Trophoblast cell (in vitro differentiated cells and primary cell): ENCODE data around the gene H6PD.

Experiments
- DNase-seq, 2 donors: peaks; one replicate each; pipeline ENCODE4 v3.0.0-alpha.2; 2016
- H2AFZ ChIP-seq: 2 replicates; pipeline ENCODE4 v1.6.1; 2013; ENCODE audit warnings: low read length, moderate library complexity, mild to moderate bottlenecking; ENCODE audit not compliant: insufficient read depth, poor library complexity
- H2AK5ac ChIP-seq: 2 replicates; pipeline ENCODE4 v1.6.1; 2013; ENCODE audit warnings: mild to moderate bottlenecking, low read length
- H2BK120ac ChIP-seq: 2 replicates; pipeline ENCODE4 v1.6.1; 2013; ENCODE audit warnings: low read length, mild to moderate bottlenecking, moderate library complexity; ENCODE audit not compliant: insufficient read depth, poor library complexity
- H2BK12ac ChIP-seq: 2 replicates; pipeline ENCODE4 v1.6.1; 2013; ENCODE audit warnings: mild to moderate bottlenecking, low read length, moderate library complexity
- H2BK5ac ChIP-seq: 2 replicates; pipeline ENCODE4 v1.6.1; 2013; ENCODE audit warnings: low read length, low read depth, moderate library complexity, mild to moderate bottlenecking; ENCODE audit not compliant: poor library complexity
- H3K14ac ChIP-seq: 2 replicates; pipeline ENCODE4 v1.6.1; 2013; ENCODE audit warnings: mild to moderate bottlenecking, low read length
- H3K18ac ChIP-seq: 2 replicates; pipeline ENCODE4 v1.6.1; 2013; ENCODE audit warnings: mild to moderate bottlenecking, low read length
- H3K23ac ChIP-seq: 2 replicates; pipeline ENCODE4 v1.6.1; 2013; ENCODE audit warnings: low read length
- H3K27ac ChIP-seq: 2 replicates; pipeline ENCODE4 v1.5.1; 2013; ENCODE audit warnings: low read depth, mild to moderate bottlenecking, inconsistent platforms, low read length, moderate library complexity
- H3K27me3 ChIP-seq: 2 replicates; pipeline ENCODE4 v1.6.1; 2013; ENCODE audit warnings: inconsistent platforms, mild to moderate bottlenecking, low read length, moderate library complexity; ENCODE audit not compliant: insufficient read depth
- H3K36me3 ChIP-seq, 2 experiments: 1 replicate in 1 of 2; 2 replicates in 1 of 2; pipeline ENCODE4 v1.6.1; 2013; ENCODE audit warnings: low read length in 2 of 2, mild to moderate bottlenecking in 2 of 2, moderate library complexity in 1 of 2; ENCODE audit not compliant: insufficient read depth in 2 of 2, control insufficient read depth in 1 of 2
- H3K4ac ChIP-seq: 2 replicates; pipeline ENCODE4 v1.6.1; 2013; ENCODE audit warnings: low read depth, mild to moderate bottlenecking, low read length, moderate library complexity
- H3K4me1 ChIP-seq, 2 experiments: 1 replicate in 1 of 2; 2 replicates in 1 of 2; pipeline ENCODE4 v1.6.1; 2013; ENCODE audit warnings: low read length in 2 of 2, mild to moderate bottlenecking in 2 of 2, moderate library complexity in 1 of 2; ENCODE audit not compliant: insufficient read depth in 2 of 2, control insufficient read depth in 1 of 2
- H3K4me2 ChIP-seq: 2 replicates; pipeline ENCODE4 v1.6.1; 2013; ENCODE audit warnings: inconsistent platforms, mild to moderate bottlenecking, low read length, moderate library complexity
- H3K4me3 ChIP-seq: 2 replicates; pipeline ENCODE4 v1.5.1; 2013; ENCODE audit warnings: mild to moderate bottlenecking, low read depth, low read length, inconsistent platforms
- H3K79me1 ChIP-seq: one replicate; pipeline ENCODE4 v1.6.1; 2013; ENCODE audit warnings: low read length
- H3K79me2 ChIP-seq: 2 replicates; pipeline ENCODE4 v1.6.1; 2013; ENCODE audit warnings: low read length, mild to moderate bottlenecking; ENCODE audit not compliant: control insufficient read depth, insufficient read depth, poor library complexity
- H3K9ac ChIP-seq: 2 replicates; pipeline ENCODE4 v1.6.1; 2013; ENCODE audit warnings: mild to moderate bottlenecking, low read length
- H3K9me3 ChIP-seq: 2 replicates; pipeline ENCODE4 v1.6.1; 2013; ENCODE audit warnings: low read depth, mild to moderate bottlenecking, control low read depth, inconsistent platforms, low read length; ENCODE audit not compliant: insufficient read depth
- H4K12ac ChIP-seq: 2 replicates; pipeline ENCODE4 v1.6.1; 2013; ENCODE audit warnings: low read depth, mild to moderate bottlenecking, low read length, moderate library complexity
- H4K8ac ChIP-seq: 2 replicates; pipeline ENCODE4 v1.6.1; 2013; ENCODE audit warnings: low read depth, mild to moderate bottlenecking, low read length, moderate library complexity
- H4K91ac ChIP-seq: one replicate; pipeline ENCODE4 v1.6.1; 2013; ENCODE audit warnings: low read depth, mild to moderate bottlenecking, low read length, moderate library complexity
- WGBS: extraction: QIAGEN DNeasy Blood & Tissue Kit; methylation state at CpG from one replicate; pipeline ENCODE4 v1.1.7; 2013; ENCODE audit warnings: missing lambda C conversion rate; ENCODE audit not compliant: insufficient read length, insufficient coverage; ENCODE audit errors: extremely low coverage; 5-methylcytosine and 5-hydroxymethylcytosine counted together

H6PD gene

DNA sequence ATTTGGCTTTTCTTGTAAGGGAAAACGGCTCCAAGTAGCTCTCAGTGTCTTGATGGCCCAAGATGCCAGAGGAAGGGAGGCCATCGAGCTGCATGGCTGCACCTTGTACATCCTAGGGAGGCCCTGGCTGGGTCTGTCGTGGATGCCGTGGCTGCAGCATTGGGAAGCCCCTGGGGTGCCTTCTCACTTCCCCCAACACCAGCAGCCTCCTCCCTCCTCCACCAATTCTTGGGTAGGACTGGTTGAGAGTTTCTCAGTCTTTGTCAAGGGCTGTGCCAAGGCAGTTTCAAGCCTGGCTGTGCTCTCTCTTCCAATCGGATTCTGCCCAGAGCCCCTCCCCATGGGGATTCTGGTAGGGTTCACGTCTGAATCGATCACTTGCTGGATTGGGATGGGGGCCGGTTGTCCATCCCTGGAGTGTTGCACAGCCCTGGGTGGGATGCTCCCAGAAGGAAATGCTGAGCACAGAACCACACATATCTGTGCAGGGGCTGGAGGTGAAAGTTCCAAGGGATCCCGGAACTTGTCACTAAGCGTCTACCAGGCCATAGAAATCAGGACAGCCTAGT, 44.1 kb downstream of the H6PD start:
- Histone ChIP-seq H3K4me3 (no peak overlapping the region), H3K23ac (no peak overlapping the region), H3K4me1 (peaks cover 19 to 23% of the 10 kb centered on the region in 2 experiments), H3K9me3 (no peaks in the 10 kb centered on the region), H2AFZ (no peak overlapping the region), H2BK120ac (no peak overlapping the region), H3K14ac (no peak overlapping the region), H4K8ac (no peak overlapping the region), H3K18ac (no peak overlapping the region), H2BK5ac (no peak overlapping the region), H4K91ac (no peak overlapping the region), H2AK5ac (no peak overlapping the region), H3K4ac (no peak overlapping the region), H3K4me2 (no peak overlapping the region), H3K79me1 (no peaks in the 10 kb centered on the region), H3K9ac (no peak overlapping the region), H2BK12ac (no peak overlapping the region), H3K27me3 (no peaks in the 10 kb centered on the region), H3K36me3 (no peaks in the 10 kb centered on the region), H3K27ac (no peak overlapping the region), H3K79me2 (no peaks in the 10 kb centered on the region), H4K12ac (no peak overlapping the region)
- no CpG with 5 or more reads among the region's 10 CpGs for WGBS
- no peak for DNase-seq

DNA sequence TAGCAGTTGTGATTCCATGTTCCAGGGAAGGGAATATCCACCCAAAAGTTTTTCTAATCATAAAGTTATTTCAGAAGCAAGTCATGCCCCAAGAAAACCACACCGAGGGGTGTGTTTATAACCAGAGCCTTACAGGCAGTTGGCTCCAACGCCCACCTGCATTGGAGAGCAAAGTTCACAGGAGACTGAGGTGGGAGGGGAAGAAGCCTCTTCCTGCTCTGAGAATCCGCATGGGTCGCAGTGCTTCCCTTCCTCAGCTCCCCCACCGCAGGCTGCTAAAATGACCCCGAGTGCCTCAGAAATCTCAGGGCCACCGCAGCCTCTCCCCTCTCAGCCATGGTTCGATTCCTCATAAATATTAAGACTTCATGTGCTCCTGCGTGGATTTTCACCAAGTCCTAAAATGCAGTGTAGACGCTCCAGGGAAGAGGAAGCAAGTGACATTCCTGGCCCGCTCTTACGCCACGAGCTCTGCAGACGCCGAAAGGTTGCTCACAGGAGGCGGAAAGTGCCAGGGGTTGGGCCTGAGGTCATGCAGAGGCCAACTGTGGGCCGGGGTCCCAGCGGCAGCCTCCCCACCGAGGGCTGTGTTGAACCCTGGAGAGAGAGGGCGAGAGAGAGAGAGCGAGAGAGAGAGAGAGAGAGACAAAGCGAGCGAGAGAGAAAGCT, 44.7 kb downstream of the H6PD start:
- H4K91ac ChIP-seq, result no peak overlapping the region
- no peak overlapping the region for H4K12ac ChIP-seq
- H2AK5ac ChIP-seq, result no peak overlapping the region
- H2BK5ac ChIP-seq, result no peak overlapping the region
- H3K79me1 ChIP-seq, result no peaks in the 10 kb centered on the region
- no peaks in the 10 kb centered on the region for H3K36me3 ChIP-seq
- H3K9me3 ChIP-seq, result no peaks in the 10 kb centered on the region
- H3K18ac ChIP-seq, result no peak overlapping the region
- peak overlapping the region; percentile 25 for H2BK12ac ChIP-seq
- no peak overlapping the region for H3K23ac ChIP-seq
- H3K9ac ChIP-seq, result no peak overlapping the region
- no peak overlapping the region for H4K8ac ChIP-seq
- H3K27me3 ChIP-seq, result no peaks in the 10 kb centered on the region
- H3K4me1 ChIP-seq, result peaks cover 19 to 23% of the 10 kb centered on the region in 2 experiments
- WGBS, result no CpG with 5 or more reads among the region's 23 CpGs
- H3K79me2 ChIP-seq, result no peaks in the 10 kb centered on the region
- H3K4me2 ChIP-seq, result no peak overlapping the region
- H3K14ac ChIP-seq, result no peak overlapping the region
- no peak overlapping the region for H3K4me3 ChIP-seq
- H2AFZ ChIP-seq, result no peak overlapping the region
- no peak overlapping the region for H3K4ac ChIP-seq
- H2BK120ac ChIP-seq, result peak overlapping the region; percentile 41
- H3K27ac ChIP-seq, result no peak overlapping the region
- peak in 1 of 2 donors; percentile 52 for DNase-seq

DNA sequence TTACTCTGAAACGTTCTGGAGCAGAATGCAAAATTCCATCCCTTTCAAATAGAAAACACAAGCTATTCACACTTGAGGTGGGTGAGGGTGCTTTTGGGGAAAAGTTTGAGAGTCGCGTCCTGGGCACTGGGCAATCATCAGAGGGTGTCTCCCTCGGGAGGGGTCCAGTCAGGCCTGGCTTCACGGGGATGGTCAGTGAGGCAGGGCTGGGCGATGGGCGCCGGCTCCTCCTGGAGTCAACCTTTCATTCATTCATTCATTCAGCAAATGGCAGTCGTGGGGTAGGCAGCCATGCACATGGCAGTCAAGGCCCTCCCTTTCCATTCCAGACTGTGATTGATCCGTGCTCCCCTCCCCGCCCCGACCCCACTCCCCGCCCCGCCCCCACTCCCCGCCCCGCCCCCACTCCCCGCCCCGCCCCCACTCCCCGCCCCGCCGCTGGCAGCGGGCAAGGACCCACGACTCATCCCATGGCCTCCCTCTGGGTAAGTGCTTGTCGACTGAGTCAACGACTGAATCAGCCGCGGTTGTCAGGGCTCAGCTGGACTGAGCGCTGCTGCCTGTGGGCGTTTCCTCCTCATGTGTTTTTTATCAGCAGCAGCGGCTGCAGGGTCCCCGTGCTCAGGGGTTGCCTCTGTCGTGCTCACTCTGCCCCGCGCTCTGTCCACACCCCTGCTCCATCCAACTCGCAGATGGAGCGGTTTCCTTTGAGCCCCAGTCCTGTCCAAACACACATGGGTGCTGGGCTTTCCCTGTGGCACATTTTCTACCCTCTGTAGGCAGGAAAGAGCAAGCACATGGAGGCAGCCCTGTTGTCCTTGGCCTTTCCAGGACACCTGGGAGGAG, 45.7 kb downstream of the H6PD start:
- Histone ChIP-seq H3K4ac (no peak overlapping the region), H2BK5ac (no peak overlapping the region), H3K4me1 (peaks cover 19 to 21% of the 10 kb centered on the region in 2 experiments), H3K9ac (no peak overlapping the region), H3K36me3 (no peaks in the 10 kb centered on the region), H4K12ac (no peak overlapping the region), H3K4me2 (peak overlapping the region; percentile 20), H3K23ac (no peak overlapping the region), H3K14ac (peak overlapping the region; percentile 39), H2BK12ac (peak overlapping the region; percentile 53), H3K9me3 (no peaks in the 10 kb centered on the region), H2AK5ac (no peak overlapping the region), H3K27ac (no peak overlapping the region), H3K79me1 (no peaks in the 10 kb centered on the region), H4K91ac (no peak overlapping the region), H3K27me3 (no peaks in the 10 kb centered on the region), H3K79me2 (no peaks in the 10 kb centered on the region), H3K4me3 (no peak overlapping the region), H3K18ac (peak overlapping the region; percentile 41), H2BK120ac (no peak overlapping the region), H2AFZ (peak overlapping the region; percentile 48), H4K8ac (peak overlapping the region; percentile 44)
- DNase-seq, result peak; percentile 89 to 90
- no CpG with 5 or more reads among the region's 36 CpGs for WGBS

DNA sequence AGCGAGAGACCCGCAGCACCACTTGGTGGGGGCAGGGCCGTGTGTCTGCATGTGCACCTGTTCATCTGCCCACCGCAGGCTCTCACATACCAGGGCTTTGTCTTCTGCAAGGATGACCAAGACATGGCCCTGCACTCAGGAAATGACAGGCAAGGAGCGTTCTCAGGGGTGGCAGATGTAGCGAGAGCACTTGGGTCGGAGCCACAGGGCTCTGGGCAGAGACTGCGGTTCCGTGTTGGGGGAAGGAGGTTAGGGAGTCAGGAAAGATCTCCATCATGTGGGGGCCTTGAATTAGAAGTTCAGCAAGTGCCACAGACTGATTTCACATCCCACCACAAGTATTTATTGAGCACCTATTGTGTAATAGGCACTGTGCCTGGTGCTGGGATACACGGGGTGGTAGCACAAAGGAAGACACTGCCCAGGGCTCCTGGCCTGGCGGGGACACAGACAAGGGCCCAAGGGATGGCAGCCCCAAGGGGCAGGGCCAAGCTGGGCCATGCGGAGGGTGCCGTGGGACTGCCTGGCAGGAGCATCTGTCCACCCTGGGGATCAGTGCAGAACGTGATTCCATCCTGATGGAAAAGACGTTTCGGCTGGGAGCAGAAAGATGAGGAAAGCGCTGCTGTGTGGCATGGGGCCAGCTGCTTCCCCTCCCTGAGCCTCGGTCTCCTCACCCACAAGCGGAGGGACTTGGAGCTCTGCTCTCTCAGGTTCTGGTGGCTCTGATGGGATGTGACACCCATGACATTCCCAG, 46.7 kb downstream of the H6PD start:
- Histone ChIP-seq H4K91ac (no peak overlapping the region), H3K18ac (no peak overlapping the region), H3K4me2 (no peak overlapping the region), H3K4me1 (peaks cover 13 to 14% of the 10 kb centered on the region in 2 experiments), H4K12ac (no peak overlapping the region), H2AK5ac (peak overlapping the region; percentile 20), H2BK5ac (no peak overlapping the region), H3K23ac (no peak overlapping the region), H3K9ac (no peak overlapping the region), H2BK120ac (no peak overlapping the region), H3K27ac (no peak overlapping the region), H3K79me2 (no peaks in the 10 kb centered on the region), H4K8ac (no peak overlapping the region), H2BK12ac (no peak overlapping the region), H3K36me3 (no peaks in the 10 kb centered on the region), H3K4me3 (no peak overlapping the region), H3K14ac (no peak overlapping the region), H3K27me3 (no peaks in the 10 kb centered on the region), H3K4ac (no peak overlapping the region), H2AFZ (no peak overlapping the region), H3K79me1 (peaks cover 1% of the 10 kb centered on the region), H3K9me3 (no peaks in the 10 kb centered on the region)
- no CpG with 5 or more reads among the region's 19 CpGs for WGBS
- no peak for DNase-seq
